ENCODE results near the gene UBLCP1.
"Not testable (repeated sequence)": the region's sequence is repeated elsewhere in the genome, so short reads cannot be mapped to it uniquely, and the experiment has no call there.

The UBLCP1 gene, protein sequence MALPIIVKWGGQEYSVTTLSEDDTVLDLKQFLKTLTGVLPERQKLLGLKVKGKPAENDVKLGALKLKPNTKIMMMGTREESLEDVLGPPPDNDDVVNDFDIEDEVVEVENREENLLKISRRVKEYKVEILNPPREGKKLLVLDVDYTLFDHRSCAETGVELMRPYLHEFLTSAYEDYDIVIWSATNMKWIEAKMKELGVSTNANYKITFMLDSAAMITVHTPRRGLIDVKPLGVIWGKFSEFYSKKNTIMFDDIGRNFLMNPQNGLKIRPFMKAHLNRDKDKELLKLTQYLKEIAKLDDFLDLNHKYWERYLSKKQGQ

DNA sequence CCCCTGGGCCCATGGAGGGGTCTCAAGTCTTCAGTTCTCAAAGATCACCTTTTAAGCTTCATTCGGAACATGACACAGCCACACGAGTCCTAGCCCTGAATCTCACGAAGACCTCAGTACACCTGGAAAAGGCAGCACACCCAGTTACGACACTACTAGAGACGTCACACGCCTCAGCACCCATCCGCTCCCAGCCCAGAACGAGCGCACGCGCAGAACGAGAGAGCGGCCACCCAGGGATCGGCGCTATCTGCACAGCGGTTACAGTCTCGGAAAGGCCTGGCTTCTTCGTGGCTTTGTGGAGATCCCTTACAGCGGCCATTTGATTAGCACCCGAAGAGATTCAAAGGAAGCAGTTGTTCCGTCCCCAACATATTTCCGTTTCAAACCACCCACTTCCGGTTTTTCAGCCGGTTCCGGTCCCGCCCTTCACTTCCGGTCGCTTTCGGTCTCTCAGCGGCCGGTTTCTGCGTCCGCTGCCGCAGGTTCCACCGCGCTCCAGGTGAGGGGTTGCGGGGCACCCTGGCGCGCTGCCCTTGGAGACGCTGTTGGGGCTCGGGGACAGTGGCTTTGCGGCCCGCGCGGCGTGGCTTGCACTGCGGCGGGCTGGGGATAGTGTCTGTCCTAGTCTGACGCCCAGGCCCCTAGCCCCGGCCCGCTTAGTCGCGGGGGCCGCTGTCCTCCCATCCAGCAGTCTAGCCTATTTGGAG lies at the start of gene UBLCP1:
UBLCP1 (plus strand) TSS at position 432 of the 710 bp plus-strand sequence. CDS start 5,626 bp downstream, outside the sequence.
- peak; percentile 61 for DNase-seq

DNA sequence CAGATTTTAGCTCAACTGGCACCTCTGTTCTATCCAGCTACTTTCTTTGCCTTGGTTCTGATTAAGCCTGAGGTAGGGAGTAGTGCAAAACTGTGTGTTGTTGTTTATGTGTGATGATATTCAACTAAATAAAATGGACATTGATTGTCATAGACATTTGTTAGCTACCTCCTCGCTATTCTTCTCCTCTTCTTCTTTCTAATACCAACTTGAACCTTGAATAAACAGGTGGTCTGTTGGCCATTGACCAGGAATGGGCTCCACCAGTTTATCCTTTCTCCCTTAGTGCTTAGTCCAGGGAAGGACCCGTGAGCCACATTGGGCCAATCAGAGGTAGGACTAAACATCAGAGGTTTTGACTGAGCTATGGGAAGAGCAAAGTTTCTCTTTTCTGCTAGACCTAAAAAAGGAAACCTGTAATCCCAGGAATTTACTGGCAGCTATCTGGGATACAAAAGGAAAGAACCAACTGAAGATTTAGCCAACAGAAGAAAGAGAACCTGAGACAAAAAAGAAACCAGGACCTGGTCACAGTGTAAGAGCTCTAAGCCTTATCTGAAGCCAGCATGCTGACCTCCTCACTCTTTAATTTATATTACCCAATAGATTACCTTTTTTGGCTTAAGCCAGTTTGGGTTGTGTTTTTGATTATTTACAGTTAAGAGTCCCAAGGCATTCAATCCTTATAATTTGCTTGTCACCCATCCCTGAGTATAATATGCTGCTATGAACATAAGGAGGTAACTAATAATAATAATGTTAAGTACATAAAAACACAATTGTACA lies 48.4 kb upstream of the UBLCP1 start:
- no peak for DNase-seq

DNA sequence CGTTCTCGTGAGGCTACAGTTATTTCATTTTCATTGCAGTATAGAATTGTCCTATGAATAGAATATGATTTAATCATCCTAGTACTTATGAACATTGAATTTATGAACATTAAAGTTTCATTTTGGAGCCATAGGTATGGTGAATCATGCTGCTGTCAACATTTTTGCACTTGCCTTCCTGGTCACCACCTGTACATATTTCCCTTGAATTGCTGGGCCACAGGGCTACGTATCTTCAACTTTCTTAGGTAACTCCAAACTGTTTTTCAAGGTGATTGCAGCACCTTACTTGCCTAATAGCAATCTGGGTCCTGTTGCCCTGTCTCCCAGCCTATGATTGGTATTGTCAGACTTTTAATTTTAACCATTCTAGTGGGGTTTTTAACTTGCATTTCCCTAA lies 47.2 kb upstream of the UBLCP1 start:
- no peak for DNase-seq

DNA sequence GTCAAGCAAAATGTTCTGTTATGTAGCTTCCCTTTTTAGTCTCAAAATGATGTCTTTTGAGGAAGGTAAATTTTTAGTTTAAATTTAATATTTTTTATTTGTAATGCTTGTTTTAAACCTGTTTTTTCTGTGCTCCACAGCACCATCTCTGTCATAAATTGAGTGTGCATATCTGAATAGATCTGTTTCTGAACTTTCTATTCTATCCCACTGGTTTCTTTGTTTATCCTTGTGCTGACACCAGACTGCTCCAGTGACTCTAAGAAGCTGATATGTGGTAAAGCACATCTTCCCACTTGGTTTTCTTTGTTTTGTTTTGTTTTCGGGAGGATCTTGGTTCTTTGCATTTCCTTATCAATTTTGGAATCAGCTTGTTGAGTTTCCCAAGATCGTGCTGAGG lies 46.6 kb upstream of the UBLCP1 start:
- DNase-seq: no peak

DNA sequence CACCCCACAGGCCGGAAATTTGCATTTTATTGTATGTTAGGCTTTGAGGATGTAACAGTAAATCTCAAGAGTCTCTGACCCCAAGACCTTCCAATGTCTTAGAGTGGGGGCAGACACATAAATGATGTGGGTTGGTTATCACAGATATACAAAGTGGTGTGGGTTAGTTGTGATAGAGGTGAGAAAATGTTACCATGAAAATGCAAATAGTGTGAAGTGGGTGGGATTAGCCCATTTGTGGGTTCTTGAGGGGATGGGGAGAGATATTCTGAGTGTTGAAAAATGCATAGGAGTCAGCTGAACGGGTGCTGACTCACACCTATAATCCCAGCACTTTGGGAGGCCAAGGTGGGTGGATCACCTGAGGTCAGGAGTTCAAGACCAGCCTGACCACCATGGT lies 45.9 kb upstream of the UBLCP1 start:
- no peak for DNase-seq

DNA sequence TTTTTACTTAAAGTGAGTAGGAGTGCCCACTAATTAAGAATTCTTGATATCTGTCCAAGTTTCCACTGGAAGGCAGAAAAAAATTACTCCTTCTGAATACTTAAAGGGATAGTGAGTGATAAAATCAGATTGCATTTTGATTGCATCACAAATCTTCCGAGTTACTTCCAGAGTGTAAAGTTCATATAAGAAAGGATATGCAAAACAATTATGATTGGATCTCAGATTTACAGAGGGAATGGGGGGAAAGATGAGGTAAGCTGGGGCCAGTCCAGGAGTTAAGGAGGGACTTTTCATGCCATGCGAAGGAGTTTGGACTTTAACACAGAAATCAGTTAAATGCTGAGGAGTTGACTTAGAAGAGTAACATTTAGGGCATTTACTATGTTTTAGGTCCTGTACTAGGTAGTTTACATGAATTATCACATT lies 44.5 kb upstream of the UBLCP1 start:
- DNase-seq: no peak

DNA sequence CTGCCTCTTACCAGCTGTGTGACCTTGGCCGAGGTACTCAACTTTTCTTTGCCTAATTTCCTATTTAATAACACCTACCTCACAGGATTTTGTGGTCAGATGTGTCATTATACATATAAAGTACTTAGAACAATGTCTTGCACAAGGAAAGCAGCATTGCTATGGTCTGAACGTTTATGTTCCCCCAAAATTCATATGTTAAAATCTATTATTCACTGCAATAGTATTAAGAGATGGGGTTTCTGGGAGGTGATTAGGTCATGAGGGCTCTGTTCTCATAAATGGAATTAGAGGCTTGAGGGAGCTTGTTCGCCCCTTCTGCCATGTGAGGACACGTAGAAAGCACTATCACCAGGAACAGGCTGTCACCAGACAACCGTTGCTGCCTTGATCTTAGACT lies 42.9 kb upstream of the UBLCP1 start:
- no peak for DNase-seq

DNA sequence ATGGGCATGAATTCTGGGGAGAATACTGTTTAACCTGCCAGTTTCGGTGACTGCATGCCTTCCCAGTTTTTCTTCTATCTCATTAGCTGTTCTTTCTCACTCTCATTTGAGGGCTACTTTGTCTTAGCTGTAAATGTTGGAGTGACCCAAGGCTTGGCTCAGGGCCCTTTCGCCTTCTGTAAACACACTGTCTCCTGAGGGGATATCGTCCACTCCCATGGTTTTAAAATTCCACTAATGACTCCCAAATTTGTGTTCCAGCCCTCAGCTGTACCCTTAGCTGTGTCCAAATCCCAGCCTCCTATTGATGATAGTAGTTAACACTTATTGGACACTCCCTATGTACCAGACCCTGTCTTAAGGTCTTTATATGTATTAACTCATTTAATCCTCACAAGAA lies 39.6 kb upstream of the UBLCP1 start:
- DNase-seq: no peak

DNA sequence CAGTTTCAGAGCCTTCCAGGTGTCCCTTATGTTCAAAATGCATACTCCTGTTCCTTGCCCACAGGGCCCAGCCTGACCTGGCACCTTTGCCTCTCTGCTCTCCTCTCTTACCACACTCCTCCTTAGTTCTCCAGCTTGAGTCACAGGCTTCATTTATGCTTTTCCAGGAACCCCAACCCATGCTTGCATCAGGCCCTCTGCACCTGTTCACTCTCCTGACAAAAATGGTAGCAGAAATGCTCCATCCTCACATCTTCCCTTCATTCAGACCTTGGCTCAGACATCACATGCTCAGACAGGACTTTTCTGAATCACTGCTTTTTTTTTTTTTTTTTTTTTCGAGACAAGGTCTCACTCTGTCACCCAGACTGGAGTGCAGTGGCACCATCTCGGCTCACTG lies 38.6 kb upstream of the UBLCP1 start:
- DNase-seq: no peak

DNA sequence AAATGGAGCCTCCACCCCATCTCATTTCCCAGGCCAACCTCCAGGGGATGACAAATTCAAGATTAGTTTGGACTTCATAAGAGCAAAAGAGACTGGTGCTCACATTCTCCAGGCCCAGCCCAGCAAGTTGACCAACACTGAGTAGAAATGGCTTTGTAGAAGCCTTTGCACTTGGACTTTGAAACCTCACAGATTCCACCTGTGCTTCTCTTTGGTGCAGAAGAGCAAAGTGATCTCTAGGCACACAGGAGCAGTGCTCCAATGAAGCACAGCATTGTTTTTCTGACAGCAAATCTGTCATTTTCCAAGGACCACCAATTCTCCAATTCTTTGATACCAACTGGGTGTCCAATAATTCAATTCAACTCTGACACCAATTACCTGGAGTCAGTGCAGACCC lies 36.6 kb upstream of the UBLCP1 start:
- no peak for DNase-seq

DNA sequence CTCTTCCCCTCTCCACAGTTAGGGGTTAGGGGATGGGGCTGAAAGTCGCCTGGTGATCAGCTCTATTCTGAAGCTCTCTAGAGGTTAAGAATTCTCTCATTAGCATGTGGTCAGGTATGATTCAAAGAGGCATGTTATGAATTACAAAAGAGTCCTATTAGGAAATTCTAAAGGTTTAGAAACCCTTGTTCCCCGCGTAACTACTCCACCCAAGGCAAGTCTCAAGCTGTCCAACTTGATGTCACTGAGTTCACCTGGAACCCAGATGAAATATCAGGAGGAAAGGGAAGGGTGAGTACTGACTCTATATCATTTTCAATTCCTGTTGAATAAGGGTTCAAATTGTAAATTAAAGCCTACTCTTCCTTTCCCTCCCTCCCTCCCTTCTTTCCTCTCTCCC lies 35.6 kb upstream of the UBLCP1 start:
- no peak for DNase-seq

DNA sequence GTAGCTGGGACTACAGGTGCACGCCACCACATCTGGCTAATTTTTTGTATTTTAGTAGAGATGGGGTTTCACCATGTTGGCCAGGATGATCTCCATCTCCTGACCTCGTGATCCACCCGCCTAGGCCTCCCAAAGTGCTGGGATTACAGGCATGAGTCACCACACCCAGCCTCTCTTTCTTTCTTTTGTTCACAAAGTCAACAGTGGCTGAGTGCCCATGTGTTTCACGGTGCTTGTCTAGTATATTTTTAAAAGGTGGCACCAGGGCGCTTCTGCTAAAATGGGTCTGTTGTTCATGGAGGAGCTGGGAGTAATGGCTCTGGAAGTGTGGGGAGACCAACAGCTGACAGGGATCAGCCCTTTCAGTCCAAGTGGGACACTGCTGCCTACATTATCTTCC lies 35.0 kb upstream of the UBLCP1 start:
- not testable (repeated sequence) for DNase-seq

DNA sequence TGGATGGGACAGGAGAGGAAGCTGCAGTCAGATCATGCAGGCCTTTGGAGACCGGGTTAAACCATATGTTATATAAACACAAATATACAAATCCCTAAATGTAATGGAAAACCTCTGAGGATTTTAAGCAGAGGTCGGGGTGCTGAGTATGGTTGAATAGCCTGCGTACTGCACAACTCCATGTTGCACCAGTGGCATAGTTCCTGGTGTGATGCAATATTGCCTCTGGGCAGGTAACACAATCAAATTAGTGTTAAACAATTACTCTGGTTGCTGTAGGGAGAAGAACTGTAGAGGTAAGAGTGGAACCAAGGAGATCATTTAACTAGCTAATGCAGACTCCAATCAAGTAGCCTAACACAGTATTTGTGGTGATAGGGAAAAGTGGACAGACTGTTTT lies 32.4 kb upstream of the UBLCP1 start:
- no peak for DNase-seq

DNA sequence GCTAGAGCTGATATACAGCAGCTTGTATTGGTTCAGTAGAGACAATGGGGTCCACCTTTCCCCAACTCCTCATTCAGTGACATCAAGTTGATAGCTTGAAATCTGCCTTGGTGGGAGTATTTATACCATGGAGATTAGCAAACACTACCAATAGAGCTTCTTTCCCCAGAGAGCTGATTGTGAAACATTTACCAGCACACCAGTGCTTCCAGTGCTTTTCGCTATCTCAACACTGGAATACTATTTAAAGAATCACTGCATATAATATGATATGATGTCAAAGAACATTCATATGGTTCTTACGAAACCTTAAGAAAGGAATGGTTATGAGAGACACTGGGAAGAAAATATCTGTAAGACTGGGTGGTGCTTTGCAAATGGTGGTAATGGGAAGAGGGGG lies 31.9 kb upstream of the UBLCP1 start:
- no peak for DNase-seq

DNA sequence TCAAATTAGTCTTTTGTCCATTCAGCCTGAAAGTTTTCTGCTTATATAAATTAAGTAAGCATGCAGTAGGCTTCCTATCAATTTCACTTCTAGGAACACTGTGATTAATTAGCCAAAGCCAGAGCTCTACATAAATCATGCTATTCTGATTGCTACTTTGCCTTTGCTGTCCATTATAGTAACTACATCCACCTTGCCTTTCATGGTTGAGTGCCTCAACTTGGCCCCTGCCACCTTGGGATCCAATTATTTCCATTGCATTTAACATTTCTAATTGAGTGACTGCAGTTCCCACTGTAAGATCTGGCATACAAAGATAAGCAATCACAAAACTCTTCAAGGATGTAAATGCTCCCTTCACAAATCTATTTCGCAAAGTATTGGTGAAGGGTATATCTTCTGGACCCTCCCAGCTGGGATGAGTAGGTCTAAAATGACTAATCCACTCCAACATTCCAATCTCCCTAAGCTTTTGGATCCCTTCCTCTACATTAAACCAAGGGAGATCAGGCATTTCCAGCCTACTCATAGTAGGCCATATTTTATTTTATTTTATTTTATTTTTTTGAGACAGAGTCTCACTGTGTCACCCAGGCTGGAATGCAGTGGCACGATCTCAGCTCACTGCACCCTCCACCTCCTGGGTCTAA lies 27.1 kb upstream of the UBLCP1 start:
- DNase-seq: not testable (repeated sequence)

DNA sequence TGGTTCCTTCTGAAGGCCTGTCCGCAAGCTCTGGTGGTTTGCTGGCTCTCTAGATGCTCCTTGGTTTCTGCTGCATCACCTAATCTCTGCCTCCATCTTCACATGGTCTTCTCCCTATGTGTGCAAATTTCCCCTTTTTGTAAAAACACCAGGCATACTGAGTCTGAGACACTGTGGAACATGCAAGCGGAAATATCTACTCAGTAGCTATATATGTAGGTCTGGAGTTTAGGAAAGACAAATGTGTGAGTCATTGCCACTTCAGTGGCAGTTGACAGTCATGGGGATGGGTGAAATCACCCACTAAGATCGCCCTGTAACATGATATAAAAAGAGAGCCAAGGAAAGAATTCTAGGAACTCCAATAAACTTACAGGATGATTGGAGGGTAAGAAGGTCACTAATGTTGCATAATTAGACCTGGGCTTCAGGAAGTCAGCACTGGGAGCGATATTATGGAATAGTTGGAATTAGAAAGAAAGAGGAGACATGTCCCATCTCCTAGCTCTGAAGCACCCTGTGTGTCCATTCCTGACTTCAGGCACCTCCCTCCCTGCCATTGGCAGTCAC lies 22.7 kb upstream of the UBLCP1 start:
- DNase-seq: no peak

DNA sequence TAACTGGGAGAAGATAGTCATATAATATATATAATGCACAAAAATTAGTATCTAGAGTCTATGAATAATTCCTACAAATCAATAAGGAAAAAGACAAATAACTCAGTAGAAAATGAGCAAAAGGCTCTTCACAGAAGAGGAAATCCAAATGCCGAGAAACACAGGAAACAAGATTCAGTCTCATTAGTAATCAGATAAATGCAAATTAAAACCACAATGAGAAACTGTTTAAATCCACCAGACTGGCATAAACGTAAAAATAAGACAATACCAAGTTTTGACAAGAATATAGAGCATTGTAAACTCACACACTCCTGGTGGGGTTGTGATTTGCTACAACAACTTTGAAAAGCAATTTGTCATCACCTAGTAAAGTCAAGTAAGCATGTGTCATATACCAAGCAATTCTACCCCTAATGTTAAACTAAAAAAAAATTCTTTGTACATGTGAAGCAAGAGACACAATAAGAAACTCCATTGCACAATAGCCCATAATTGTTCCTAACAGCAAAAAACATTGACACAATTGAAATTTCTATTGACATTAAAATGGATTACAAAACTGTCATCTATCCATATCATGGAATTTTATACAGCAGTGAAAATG lies 21.0 kb upstream of the UBLCP1 start:
- DNase-seq: no peak

DNA sequence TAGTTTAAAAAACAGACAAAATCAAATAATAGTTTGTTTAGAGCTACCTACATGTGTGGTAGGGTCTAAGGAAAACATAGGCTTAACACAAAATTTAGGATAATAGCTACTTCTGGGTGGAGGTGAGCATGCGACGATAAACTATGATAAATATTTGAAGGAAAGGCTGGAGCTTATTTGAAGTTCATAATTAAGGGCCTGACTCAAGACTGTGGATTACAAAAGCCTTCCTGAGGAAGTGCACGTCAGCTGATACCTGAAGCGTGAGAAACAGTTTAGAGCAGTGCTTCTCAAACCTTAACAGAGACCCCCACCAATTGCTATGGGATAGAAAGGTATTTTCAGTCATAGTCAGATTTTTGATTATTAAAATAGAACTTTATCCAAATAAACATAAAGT lies 20.4 kb upstream of the UBLCP1 start:
- DNase-seq: no peak

DNA sequence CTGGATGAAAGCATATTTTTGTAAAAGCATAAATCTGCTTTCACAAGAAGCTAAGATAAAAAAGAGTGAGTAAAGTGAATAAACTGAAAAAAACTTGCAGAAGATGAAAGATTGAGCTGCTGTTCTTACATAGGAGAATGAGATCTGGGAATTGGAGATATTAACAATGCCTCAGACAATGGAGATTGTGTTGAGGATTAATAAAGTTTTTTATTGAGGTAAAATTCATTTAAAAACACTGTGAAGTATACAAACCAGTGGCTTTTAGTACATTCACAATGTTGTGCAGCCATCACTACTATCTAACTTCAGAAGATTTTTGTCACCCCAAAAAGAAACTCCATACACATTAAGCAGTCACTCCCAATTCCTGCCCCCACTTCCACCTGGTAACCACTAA lies 19.7 kb upstream of the UBLCP1 start:
- DNase-seq: no peak

DNA sequence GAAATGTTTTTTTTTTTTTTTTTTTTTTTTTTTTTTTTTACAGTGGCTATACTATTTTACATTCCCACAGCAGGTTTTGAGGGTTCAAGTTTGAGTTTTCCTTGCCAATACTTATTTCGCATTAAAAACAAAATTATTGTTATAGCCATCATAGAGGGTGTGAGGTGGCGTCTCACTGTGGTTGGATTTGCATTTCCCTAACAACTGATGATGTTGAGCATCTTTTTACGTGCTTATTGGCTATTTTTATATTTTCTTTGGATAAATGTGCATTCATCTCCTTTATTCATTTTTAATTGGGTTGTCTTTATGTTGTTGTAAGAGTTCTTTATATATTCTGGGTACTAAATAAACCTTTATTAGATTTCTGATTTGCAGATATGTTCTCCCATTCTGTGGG lies 18.9 kb upstream of the UBLCP1 start:
- DNase-seq: no peak

DNA sequence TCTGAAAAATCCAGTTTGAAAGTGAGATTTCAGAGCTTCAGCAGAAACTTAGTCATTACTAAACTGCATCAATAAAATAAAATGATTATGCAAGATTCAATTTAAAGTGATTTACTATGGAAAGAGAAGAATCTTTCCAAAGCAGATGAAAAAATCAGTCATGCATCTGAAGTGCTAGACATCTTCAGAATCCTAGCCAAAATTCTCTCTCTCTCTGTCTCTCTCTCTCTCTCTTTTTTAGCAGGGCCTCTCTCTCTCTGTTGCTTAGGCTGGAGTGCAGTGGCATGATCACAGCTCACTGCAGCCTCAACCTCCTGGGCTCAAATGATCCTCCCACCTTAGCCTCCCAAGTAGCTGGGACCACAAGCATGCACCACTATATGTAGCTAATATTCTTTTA lies 18.2 kb upstream of the UBLCP1 start:
- no peak for DNase-seq

DNA sequence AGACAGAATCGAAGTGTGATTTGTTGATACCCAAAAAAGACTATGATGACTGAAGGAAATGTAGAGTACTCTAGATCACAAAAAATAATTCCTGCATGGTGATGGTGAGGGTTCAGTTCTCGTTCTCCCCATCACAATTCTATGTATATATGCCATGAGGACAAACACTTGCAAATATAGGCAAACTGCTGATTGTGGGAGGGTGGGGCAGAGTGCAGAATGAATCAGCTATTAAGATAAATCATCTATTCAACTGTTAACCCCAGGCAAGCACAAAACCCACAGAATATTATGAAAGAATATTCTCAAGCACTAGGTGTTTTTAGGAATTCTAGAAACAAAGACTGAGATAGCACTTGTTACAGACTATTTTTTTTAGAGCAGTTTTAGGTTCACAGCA lies 13.9 kb upstream of the UBLCP1 start:
- no peak for DNase-seq

DNA sequence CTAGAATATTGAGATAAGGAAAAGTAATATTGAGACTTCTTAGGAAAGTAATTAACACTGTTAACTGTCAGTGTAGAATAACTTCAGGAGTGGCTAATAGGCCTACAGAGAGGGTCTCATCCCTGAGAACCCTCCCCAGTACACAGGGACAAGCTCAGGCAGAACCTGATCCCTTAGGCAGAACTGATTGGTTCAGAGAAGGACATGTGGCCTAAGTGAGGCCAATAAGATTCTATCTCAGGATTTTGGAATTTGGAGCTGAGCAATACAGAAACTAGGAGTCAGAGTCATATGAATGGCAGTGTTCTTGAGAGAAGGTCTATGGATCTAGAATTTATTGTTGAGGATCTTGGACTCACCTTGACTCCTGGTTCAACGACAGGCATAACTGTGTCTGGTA lies 10.9 kb upstream of the UBLCP1 start:
- DNase-seq: no peak

Measured in DMS79 treated with DMSO at 0.1 percent for 48 hours (cell line).